Fibroblast of lung (primary cell): ENCODE results near the gene NEURL2. TPM values are rescaled to one million over a fixed set of nuclear protein-coding genes. Genes with fewer than 3 reads are reported as not detected.

Experiments used
- DNase-seq, 2 donors: peaks; one replicate each; pipeline versions ENCODE4 v3.0.0 to v3.0.0-alpha.2; 2010; ENCODE audit warnings: low read depth in 2 of 2
- H2AFZ ChIP-seq: 2 replicates; pipeline ENCODE4 v1.5.1; 2012; ENCODE audit warnings: low read length, control low read depth, inconsistent platforms
- H3K27ac ChIP-seq: 2 replicates; pipeline ENCODE4 v1.5.1; 2011; ENCODE audit warnings: low read length, control low read depth; ENCODE audit not compliant: insufficient read depth
- H3K27me3 ChIP-seq: 2 replicates; pipeline ENCODE4 v1.5.1; 2011; ENCODE audit warnings: mild to moderate bottlenecking, low read length; ENCODE audit not compliant: control insufficient read depth, insufficient read depth
- H3K36me3 ChIP-seq: 2 replicates; pipeline ENCODE4 v1.5.1; 2011; ENCODE audit warnings: low read length; ENCODE audit not compliant: control insufficient read depth, insufficient read depth
- H3K4me1 ChIP-seq: 2 replicates; pipeline ENCODE4 v1.5.1; 2011; ENCODE audit warnings: low read length; ENCODE audit not compliant: control insufficient read depth, insufficient read depth; ENCODE audit errors: extremely low read depth
- H3K4me2 ChIP-seq: 2 replicates; pipeline ENCODE4 v1.5.1; 2011; ENCODE audit warnings: low read length, control low read depth; ENCODE audit not compliant: insufficient read depth; ENCODE audit errors: extremely low read depth
- H3K4me3 ChIP-seq, 4 experiments: fragments of 200-600 bp in 1 of 4; sonication (generic) in 1 of 4; replicated peaks in 1 of 4; 2 replicates each; pipeline ENCODE4 v1.5.1; 2011 to 2016; ENCODE audit warnings: low read length in 4 of 4, low read depth in 3 of 4, mild to moderate bottlenecking in 3 of 4, control low read depth in 2 of 4, inconsistent platforms in 1 of 4, mixed read lengths in 1 of 4; ENCODE audit not compliant: insufficient read depth in 1 of 4; ENCODE audit errors: control extremely low read depth in 1 of 4
- H3K79me2 ChIP-seq: 2 replicates; pipeline ENCODE4 v1.5.1; 2012; ENCODE audit warnings: mild to moderate bottlenecking, low read length, inconsistent platforms; ENCODE audit not compliant: control insufficient read depth, insufficient read depth
- H3K9ac ChIP-seq: 2 replicates; pipeline ENCODE4 v1.5.1; 2011; ENCODE audit warnings: mild to moderate bottlenecking, low read length, control low read depth; ENCODE audit not compliant: insufficient read depth
- H3K9me3 ChIP-seq: 2 replicates; pipeline ENCODE4 v1.5.1; 2012; ENCODE audit warnings: low read depth, low read length; ENCODE audit not compliant: control insufficient read depth, insufficient read depth
- H4K20me1 ChIP-seq: 2 replicates; pipeline ENCODE4 v1.5.1; 2011; ENCODE audit warnings: low read length; ENCODE audit not compliant: control insufficient read depth, insufficient read depth; ENCODE audit errors: extremely low read depth
- EZH2 ChIP-seq: IDR thresholded peaks from 2 replicates; pipeline ENCODE4 v1.5.1; 2012; ENCODE audit warnings: low read length, control low read depth, mild to moderate bottlenecking; ENCODE audit errors: missing control alignments
- polyA plus RNA-seq, 2 donors: library from polyadenylated mRNA; depleted of rRNA in 1 of 2; stranded (reverse) in 1 of 2; unstranded in 1 of 2; fragments of >200 nt; gene quantifications; 2 replicates each; pipeline ENCODE4 v1.2.1, GENCODE V29; 2011 to 2012; ENCODE audit warnings: missing spikeins in 1 of 2
- total RNA-seq: library from RNA; depleted of rRNA; stranded (reverse); fragments of >200 nt; gene quantifications from 2 replicates; pipeline ENCODE4 v1.2.1, GENCODE V29; 2014
- TF ChIP-seq, protein P1 (sequence below), 2 donors: IDR thresholded peaks in 1 of 2; conservative IDR thresholded peaks in 1 of 2; 1 replicate in 1 of 2; 2 replicates in 1 of 2; pipeline ENCODE4 v1.5.1; 2011 to 2012; ENCODE audit warnings: low read length in 2 of 2, control low read depth in 1 of 2, inconsistent platforms in 1 of 2, low read depth in 1 of 2, mild to moderate bottlenecking in 1 of 2

Gene NEURL2
- total and polyA plus RNA-seq, 2 donors (not counting 1 experiment from before 2014, with no cell fraction given) = 0.77 to 7.1 TPM

GRCh38 chr20:45890077-45890984, 677 bp downstream of the NEURL2 start:
- peak overlapping the region; percentile 76 for H3K9ac ChIP-seq
- H2AFZ ChIP-seq = peak overlapping the region; percentile 50
- H3K4me2 ChIP-seq = peak overlapping the region; percentile 96
- no peaks in the 10 kb centered on the region for H3K27me3 ChIP-seq
- DNase-seq = peak; percentile 81 to 85
- no peaks in the 10 kb centered on the region for H3K9me3 ChIP-seq
- no peaks in the 10 kb centered on the region for H4K20me1 ChIP-seq
- H3K79me2 ChIP-seq = peaks cover 11% of the 10 kb centered on the region
- H3K4me3 ChIP-seq = peak overlapping the region; percentile 77 to 97 (median 84)
- H3K4me1 ChIP-seq = peaks cover 8% of the 10 kb centered on the region
- no peak for TF ChIP-seq EZH2
- TF ChIP-seq, protein P1, sequence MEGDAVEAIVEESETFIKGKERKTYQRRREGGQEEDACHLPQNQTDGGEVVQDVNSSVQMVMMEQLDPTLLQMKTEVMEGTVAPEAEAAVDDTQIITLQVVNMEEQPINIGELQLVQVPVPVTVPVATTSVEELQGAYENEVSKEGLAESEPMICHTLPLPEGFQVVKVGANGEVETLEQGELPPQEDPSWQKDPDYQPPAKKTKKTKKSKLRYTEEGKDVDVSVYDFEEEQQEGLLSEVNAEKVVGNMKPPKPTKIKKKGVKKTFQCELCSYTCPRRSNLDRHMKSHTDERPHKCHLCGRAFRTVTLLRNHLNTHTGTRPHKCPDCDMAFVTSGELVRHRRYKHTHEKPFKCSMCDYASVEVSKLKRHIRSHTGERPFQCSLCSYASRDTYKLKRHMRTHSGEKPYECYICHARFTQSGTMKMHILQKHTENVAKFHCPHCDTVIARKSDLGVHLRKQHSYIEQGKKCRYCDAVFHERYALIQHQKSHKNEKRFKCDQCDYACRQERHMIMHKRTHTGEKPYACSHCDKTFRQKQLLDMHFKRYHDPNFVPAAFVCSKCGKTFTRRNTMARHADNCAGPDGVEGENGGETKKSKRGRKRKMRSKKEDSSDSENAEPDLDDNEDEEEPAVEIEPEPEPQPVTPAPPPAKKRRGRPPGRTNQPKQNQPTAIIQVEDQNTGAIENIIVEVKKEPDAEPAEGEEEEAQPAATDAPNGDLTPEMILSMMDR (conservative IDR thresholded peaks at IDR 0.05 in 1 of 2, IDR thresholded peaks at IDR 0.05 in 1 of 2; ENCODE audit: low read depth in 1 of 2, low read length in 2 of 2) = peak; percentile 62 to 79
- H3K36me3 ChIP-seq = peaks cover 17% of the 10 kb centered on the region
- peak overlapping the region; percentile 78 for H3K27ac ChIP-seq

DNA sequence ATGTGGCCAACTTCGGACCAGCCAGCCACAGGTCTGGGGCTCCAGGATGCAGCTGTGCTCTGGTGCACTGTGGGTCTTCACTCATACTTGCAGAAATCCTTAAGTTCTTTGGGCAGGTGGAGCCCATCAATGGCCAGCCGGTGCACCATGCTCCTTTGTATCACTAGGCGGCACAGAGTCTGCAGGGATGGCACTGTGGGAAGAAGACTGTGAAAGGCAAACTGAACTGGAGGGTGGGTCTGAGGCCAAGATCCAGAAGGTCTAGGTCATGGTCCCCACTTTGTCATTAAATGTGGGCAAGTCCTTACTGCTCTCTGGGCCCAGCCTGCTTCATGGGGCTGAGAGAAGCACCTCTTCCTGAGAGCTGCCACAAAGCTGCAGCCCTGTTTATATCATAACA, 2.3 kb downstream of the NEURL2 start:
- Histone ChIP-seq H3K4me2 (no peak overlapping the region), H2AFZ (no peak overlapping the region), H3K4me3 (no peak overlapping the region), H3K36me3 (peaks cover 13% of the 10 kb centered on the region), H3K27ac (no peak overlapping the region), H3K9me3 (no peaks in the 10 kb centered on the region), H4K20me1 (no peaks in the 10 kb centered on the region), H3K9ac (no peak overlapping the region), H3K79me2 (peaks cover 12% of the 10 kb centered on the region), H3K27me3 (no peaks in the 10 kb centered on the region), H3K4me1 (peaks cover 8% of the 10 kb centered on the region)
- TF ChIP-seq, protein P1 (conservative IDR thresholded peaks at IDR 0.05 in 1 of 2, IDR thresholded peaks at IDR 0.05 in 1 of 2; ENCODE audit: low read depth in 1 of 2, low read length in 2 of 2) = no peak
- no peak for TF ChIP-seq EZH2
- no peak for DNase-seq

DNA sequence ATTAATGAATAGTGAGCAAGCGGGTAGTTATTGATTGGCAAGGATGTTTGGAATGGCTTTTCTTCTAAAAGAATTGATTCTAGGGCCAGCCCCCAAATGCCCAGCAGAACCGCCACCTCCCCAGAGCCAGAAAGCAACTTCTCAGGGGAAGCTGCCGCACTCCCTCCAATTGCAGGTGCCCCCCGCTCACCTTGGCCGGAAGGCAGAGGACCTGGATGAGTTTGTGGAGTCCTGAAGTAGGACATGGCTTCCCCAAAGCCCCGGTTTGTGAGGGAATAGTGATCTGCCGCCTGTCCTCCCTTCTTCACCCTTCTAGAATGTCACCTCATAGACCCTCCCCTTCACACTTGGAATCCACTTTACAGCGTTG, 3.7 kb downstream of the NEURL2 start, which contains the start of gene SPATA25:
Gene SPATA25 (minus strand): TSS at position 277 of the 370 bp plus-strand sequence. CDS start 32 bp downstream, at position 245.
- Histone ChIP-seq H3K79me2 (peaks cover 12% of the 10 kb centered on the region), H2AFZ (no peak within 1 kb of the TSS), H3K4me1 (peaks cover under 1% of the 10 kb centered on the region), H3K9me3 (no peaks in the 10 kb centered on the region), H3K27ac (no peak within 1 kb of the TSS), H3K27me3 (no peaks in the 10 kb centered on the region), H3K4me2 (no peak within 1 kb of the TSS), H3K36me3 (peaks cover 12% of the 10 kb centered on the region), H3K9ac (no peak within 1 kb of the TSS), H4K20me1 (no peaks in the 10 kb centered on the region), H3K4me3 (no peak within 1 kb of the TSS)
- no peak for DNase-seq
- TF ChIP-seq EZH2 = no peak
- TF ChIP-seq, protein P1 (conservative IDR thresholded peaks at IDR 0.05 in 1 of 2, IDR thresholded peaks at IDR 0.05 in 1 of 2; ENCODE audit: low read depth in 1 of 2, low read length in 2 of 2) = no peak
